T-helper 2 cell treated with Interferon-gamma antibody and Interleukin-4, amounts not matched to agents 100 ng/mL and 5 ng/mL, for 36 hours (primary cell): ENCODE data around the gene PRDM9. TPM values are rescaled to one million over a fixed set of nuclear protein-coding genes. Genes with fewer than 3 reads are reported as not detected.
"Not testable (repeated sequence)": the region's sequence is repeated elsewhere in the genome, so short reads cannot be mapped to it uniquely, and the experiment has no call there.

Experiments
- intact Hi-C: fragments of 100-400 bp; cut with micrococcal nuclease; formaldehyde crosslinking; loops from one replicate; pipeline ENCODE4 v1.15.1; 2023
- total RNA-seq: library from RNA; stranded (reverse); gene quantifications from 2 replicates; pipeline ENCODE4 v1.2.3, GENCODE V29; 2022

The PRDM9 gene
- total RNA-seq: not detected in 2 replicates

DNA sequence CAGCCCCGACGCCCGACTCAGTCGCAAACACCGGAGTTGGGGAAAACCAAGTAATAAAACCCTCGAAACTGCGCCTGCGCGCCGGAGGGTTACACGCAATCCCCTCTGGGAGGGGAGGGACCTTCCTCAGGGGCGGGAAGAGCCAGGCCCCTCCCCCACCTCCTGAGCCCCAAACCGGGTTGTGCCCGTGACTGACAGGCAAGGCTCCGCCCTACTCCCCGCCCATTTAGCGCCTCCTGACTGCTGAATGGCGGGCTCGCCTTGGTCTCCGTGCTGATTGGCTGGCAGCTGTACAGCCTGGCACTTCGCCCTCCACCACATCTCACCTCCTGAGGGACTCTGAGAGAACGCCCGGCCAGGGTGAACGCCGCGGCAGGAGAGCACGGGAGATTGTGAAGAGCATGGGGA, at the start of gene PRDM9:
TSS of gene PRDM9 (plus strand) at position 332 of the 408 bp plus-strand sequence. CDS start 1,425 bp downstream, outside the sequence.
- intact Hi-C loops: no loop called here

DNA sequence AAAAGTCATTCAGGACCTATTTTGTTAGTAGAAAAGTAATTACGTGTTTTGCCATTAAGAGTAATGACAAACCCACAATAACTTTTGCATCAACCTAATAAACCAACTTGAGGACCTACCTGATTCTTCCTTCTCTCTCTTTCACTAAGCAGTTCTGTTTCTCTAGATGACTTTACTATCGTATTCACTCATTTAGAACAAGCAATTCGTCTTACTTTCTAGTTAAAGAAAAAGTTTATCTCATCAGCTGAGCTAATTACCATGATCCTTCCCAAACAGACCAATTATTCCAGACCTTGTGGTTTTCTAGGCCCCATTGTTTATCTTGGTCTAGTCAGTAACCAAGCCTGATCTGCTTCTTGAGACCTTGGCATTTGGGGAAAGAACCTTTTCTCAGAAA, 49.6 kb upstream of the PRDM9 start:
- intact Hi-C loops: no loop called here

DNA sequence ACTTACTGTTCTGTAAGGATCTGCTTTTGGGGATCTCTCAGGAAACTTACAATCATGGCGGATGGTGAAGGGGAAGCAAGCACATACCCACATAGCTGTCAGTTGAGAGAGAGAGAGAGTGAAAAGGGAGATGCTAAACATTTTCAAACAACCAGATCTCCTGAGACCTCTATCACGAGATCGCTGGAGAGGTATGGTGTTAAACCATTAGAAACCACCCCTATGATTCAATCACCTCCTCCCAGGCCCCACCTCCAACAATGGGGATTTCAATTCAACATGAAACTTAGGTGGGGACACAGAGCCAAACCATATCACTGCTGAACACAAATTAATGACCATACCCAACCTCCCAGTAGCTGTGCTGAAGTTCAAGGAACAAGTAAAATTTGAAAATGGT, 48.2 kb upstream of the PRDM9 start:
- intact Hi-C loops: no loop called here

DNA sequence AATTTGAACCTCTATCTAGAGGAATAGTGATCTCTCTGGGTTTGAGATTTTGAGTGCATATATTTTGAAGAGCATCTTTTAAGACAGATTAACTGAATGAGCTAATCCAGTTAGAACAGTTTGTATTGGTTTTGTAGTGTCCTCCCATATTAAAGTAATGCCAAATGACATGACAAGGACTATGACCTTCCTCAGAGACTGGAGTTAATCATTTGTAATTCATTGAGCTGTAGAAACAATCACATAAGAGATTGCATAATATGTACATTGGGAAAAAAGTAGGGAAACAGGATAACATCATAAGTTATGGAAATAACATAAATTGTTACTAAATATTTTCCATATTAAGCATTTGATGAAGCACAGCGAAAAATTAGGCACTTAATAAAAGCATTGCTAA, 45.8 kb upstream of the PRDM9 start:
- intact Hi-C loops: no loop called here

DNA sequence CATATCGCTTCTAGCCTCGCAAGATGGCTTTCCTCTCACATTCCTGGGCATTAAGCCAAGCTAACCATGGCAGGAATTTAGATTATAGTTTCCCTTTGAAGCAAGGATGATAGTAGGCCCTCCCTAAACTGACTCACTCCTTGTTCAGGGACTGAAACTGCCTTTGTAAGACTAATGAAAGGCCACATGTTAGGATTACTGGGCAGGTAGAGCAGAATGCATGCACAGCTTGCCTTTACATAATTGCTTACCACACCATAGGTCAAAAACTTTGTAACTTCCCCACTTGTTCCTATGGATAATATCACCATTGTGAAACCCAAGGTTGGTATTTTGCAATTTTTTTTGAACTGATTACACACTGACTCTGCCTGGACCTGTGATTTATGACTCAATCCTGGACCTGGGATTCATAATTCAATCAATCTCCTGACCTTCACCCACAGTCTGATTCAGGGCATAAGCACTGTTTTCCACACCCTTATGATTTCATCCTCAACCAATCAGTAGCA, 41.0 kb upstream of the PRDM9 start:
- intact Hi-C loops: no loop called here

DNA sequence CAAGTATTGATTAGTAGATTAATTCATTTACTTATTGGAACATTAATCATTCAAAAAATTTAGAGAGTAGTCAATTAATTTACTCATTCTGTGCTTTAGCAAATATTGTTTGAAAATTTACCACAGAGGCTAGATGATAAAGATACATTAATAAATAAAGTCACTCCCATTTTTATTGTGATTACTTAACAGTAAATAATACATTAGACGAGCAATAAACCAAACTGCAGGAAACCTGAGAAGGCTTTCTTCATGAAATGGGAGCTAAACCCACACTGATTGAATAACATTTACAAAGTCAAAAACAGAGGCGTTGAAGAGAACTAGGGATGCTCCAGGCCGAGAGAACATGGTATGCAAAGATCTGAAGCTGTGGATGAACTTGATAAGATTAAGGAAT, 38.8 kb upstream of the PRDM9 start:
- intact Hi-C loops: no loop called here

DNA sequence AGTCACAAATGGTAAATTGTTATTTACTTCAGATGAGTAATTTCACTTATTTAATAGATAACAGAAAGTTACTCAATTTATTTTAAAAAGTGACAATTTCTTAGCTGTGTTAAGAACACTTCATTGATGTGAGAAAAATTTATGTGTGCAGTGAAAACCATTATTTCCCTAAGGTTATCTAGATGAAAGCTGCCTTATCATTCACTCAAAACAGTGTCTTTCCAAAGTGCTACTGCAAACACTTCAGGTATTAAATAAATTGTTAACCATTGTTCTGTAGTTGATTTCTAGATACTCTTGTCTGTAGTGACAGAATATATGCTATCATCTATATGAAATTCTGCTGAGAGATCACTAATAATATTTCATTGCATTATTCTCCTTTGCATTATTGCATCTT, 33.5 kb upstream of the PRDM9 start:
- intact Hi-C loops: no loop called here

DNA sequence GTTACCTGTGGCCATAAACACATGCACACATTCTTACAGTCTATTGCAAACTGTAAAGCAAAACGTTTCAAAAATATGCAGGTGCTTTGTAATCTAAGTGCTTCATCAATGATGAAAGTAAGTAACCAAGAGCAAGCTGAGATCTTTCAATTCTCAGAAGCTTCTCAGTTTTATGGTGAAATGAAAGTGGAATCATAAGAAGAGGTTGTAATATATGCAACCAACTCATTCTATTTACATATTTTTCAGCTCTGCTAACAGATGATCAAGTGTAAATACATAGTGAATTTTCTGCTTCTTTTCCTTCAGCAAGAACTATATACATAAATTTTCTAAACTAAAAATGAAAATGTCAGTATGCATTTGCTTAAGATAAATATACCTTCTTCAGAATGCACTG, 33.1 kb upstream of the PRDM9 start:
- intact Hi-C loops: no loop called here

DNA sequence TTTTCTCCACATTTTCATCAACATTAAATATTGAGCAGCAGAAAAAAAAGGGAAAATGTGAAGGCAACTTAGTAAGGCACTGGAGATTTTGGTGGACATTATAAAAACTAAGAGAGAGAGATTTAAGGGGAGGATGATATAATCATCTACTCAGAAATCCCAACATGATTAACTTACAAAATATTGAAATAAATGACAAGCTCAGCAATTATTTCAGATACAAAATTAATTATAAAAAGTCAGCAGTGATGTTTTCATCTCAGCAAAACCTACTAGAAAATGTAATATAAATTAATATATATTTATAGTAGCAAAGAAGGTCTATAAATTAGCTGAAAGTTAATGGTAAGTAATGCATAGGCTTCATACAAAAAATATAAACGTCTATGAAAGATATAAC, 30.8 kb upstream of the PRDM9 start:
- intact Hi-C loops: no loop called here

DNA sequence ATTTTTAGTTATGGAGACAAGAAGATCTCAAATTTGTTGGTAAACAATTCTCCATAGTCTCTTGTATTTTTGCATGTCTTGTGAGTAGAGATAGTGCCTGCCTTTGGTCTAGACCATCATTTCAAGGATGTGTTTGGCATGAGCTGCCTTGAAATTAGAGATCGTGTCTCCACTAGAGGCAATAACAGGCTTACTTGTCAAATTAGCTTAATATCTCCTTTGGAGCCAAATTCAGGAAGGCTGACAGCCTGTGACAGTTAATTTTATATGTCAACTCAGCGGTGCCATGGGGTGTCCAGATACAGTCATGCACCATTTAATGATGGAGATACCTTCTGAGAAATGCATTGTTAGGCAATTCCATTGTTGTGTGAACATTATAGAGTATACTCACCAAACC, 24.8 kb upstream of the PRDM9 start:
- intact Hi-C loops: no loop called here

DNA sequence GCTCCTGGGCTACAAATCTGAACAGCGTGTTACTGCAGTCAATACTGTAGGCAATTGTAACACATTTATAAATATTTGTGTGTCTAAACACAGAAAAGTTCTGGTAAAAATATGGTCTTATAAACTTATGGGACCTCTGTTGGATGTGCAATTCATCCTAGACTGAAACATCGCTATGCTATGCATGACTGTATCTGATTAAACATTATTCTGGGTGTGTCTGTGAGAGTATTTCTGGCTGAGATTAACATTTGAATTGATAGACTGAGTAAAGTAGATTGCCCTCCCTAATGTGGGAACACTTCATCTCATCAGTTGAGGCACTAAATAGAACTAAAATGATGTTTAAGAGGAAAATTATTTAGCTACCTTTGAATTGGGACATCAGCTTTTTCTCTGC, 24.3 kb upstream of the PRDM9 start:
- intact Hi-C loops: no loop called here

DNA sequence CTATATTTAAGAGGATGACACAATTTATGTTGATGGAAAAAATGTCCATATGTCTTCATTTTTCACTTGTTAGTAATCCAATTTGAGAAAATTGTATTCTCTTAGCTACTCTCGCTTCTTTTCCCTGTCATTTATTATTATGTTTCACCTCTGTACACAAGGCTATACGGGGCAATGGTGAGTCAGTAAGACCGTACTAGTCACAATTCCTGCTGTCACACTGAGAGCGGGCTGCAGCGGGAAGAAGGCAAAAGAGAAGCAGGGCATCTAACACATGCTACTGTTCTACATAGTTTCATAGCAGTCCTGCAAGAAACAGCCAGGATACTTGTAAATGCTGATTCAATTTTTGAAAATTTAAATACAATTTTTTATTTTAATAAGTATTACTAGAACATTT, 23.3 kb upstream of the PRDM9 start:
- intact Hi-C loops: no loop called here

DNA sequence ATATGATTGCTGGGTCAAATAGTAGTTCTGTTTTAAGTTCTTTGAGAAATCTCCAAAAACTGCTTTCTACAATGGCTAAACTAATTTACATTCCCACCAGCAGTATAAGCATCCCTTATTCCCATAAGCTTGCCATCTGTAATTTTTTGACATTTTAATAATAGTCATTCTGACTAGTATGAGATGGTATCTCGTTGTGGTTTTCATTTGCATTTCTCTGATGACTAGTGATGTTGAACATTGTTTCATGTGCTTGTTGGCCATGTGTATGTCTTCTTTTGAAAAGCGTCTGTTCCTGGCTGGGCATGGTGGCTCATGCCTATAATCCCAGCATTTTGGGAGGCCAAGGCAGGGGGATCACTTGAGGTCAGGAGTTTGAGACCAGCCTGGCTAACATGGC, 21.2 kb upstream of the PRDM9 start:
- intact Hi-C loops: not testable (repeated sequence)

DNA sequence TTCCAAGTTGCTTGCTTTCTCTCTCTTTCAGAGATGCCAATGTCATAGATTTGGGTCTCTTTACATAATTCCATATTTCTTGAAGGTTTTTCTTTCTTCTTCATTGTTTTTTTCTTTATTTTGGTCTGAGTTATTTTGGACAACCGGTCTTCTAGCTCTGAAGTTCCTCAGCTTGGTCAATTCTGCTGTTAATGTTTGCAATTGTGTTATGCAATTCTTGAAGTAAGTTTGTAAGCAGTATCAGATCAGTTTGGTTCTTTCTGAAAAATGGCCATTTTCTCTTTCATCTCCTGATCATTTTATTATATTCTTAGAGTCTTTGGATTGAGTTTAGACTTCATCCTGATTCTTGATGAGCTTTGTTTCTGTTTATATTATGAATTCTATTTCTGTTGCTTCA, 16.4 kb upstream of the PRDM9 start:
- intact Hi-C loops: no loop called here

DNA sequence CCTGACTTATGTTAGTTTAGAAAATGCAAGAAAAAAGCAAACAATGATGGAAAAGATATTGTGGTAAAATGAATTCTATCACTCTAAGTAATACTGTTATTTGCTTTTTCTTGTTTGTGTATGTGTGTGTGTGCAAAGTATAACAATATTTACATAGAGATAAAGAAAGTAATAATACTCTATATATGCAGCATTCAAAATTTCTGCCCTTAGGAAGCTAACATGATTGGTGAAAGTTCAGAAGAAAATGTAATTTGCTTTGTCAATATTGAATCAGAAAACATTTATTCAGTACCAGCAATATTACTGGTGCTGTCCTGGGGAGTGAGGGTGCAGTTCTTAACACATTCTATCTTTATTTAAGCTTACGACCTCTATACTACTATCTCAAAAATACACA, 12.9 kb upstream of the PRDM9 start:
- intact Hi-C loops: no loop called here

DNA sequence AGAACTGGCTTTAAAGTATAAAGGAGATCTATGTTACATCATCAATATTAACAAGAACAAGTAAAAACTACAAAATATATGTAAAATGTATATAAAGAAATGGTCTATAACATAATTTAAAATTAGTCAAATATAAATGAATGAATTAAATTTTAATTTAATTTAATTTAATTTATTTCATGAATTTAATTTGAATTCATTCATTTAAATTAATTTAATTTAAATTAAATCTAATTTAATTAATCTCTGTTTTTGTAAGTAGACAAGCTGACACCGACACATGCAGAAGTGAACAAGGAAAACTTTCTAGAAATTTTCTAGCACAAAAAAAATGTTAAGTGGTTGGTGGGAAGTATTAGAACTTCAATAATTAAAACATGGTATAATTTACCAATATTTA, 10.8 kb upstream of the PRDM9 start:
- intact Hi-C loops: no loop called here

DNA sequence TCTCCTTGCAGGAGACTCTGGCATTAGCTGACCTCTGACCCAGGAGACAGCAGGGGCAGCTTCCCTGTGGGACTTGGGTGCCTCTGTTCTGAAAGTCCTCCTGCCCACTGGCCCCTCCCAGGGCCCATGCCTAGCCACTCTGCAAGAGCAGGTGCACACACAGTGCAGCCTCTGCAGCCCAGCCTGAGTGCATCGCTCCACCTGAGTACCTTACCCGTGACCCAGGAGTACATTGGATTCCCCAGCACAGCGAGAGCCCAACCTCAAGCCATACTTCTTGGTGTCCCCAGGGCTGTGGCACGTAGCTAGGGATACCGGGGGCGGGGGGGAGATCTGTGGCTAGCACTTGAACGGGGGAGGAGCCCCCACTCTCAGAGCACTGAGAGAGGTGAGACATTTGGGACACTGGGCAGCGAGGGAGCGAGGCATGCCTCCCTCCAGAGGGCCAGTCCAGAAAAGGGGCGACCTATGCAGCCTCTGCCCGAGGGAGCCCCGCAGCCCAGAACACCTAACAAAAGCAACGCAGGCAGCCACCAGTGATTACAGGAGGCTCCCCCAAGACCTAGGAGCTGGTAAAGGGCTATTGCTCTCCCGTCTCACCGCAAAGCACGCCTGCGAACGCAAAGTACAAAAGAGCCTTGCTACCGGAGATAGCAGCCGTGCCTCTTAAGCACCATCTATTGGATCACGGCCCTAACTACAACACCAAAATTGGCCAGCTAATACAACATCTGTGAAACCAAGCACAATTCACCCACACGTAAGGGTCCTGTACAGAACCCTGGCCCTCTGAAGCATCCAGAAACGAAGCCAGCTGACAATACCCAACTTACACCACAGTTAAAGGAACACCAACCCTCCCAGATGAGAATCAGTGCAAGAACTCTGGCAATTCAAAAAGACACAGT, 826 bp upstream of the PRDM9 start:
- intact Hi-C loops: no loop called here

DNA sequence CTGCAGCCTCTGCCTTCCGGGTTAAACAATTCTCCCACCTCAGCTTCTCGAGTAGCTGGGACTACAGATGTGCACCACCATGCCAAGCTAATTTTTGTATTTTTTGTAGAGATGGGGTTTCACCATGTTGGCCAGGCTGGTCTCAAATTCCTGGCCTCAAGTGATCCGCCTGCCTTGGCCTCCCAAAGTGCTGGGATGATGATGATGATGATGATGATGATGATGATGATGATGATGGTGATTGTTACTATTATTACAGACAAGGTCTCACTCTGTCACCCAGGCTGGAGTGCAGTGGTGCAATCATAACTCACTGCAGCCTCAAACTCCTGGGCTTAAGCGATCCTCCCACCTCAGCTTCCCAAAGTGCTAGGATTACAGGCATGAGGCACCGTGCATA, 3.0 kb downstream of the PRDM9 start:
- intact Hi-C loops: not testable (repeated sequence)

DNA sequence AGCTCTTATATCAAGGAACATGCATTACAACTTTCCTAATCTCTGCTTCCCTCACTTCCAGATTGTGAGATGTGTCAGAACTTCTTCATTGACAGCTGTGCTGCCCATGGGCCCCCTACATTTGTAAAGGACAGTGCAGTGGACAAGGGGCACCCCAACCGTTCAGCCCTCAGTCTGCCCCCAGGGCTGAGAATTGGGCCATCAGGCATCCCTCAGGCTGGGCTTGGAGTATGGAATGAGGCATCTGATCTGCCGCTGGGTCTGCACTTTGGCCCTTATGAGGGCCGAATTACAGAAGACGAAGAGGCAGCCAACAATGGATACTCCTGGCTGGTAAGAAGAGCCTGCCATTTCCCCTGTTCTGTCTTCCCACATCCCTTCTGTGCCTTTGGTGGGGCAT, 15.1 kb downstream of the PRDM9 start:
- intact Hi-C loops: no loop called here

DNA sequence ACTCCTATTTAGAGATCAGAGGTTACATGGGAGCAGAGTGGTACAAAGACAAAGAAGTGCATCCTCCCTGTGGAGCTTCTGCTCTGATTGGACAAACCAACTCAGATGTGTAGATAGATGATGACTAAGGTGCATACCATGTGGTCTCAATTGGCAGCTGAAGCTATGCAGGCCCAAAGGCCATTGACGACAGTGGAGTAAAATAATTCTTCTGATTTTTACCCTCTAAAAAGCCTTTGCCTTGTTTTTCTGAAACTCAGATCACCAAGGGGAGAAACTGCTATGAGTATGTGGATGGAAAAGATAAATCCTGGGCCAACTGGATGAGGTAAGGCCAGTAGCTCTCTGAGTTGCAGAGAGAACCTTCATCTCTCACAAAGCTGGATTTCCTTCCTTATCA, 15.6 kb downstream of the PRDM9 start:
- intact Hi-C loops: no loop called here

DNA sequence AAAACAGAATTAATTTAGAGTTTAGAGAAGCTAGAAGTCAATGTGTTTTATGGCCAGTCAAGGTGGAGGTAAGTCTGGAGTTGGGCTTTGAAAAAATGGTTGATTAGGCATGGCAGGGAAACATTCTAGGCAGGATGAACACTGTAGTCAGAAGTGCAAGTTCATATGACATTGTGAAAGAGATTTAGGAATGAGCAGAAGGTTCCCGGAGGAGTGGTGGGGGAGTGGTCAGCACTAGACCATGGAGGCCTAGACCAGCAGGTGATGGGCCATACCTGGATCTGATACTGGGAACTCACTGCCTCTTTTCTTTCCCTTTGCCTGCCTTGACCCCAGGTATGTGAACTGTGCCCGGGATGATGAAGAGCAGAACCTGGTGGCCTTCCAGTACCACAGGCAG, 16.6 kb downstream of the PRDM9 start:
- intact Hi-C loops: no loop called here

DNA sequence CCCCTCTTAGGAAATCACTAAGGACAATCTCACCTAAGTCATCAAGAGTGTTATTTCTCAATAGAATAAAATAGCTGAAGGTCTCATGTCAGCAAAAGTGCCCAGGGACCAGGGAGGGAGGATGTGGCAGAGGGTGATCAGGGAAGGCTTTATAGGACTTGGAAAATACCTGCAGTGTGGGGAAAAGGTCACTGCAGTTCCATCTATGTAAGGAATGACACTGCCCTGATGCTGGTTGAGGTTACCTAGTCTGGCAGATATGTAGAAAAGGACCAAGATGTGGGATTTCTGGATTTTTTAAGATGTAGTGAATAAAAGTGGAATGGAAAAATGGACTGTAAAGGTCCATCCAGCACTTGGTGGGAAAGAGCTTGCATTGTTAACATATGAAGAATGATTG, 18.3 kb downstream of the PRDM9 start:
- intact Hi-C loops: no loop called here

DNA sequence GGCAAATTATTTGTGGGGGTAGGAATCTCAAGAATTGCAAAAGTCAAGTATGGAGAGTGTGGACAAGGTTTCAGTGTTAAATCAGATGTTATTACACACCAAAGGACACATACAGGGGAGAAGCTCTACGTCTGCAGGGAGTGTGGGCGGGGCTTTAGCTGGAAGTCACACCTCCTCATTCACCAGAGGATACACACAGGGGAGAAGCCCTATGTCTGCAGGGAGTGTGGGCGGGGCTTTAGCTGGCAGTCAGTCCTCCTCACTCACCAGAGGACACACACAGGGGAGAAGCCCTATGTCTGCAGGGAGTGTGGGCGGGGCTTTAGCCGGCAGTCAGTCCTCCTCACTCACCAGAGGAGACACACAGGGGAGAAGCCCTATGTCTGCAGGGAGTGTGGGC, 19.2 kb downstream of the PRDM9 start:
- intact Hi-C loops: not testable (repeated sequence)
